GM19455 (cell line): ENCODE data around the gene ADTRP.
"Not testable (repeated sequence)": the region's sequence is repeated elsewhere in the genome, so short reads cannot be mapped to it uniquely, and the experiment has no call there.

Experiments
- ATAC-seq: cut with Tn5 transposase; IDR thresholded peaks from one replicate; pipeline ENCODE4 v1.9.1; 2021; ENCODE audit not compliant: unreplicated experiment

Gene ADTRP

DNA sequence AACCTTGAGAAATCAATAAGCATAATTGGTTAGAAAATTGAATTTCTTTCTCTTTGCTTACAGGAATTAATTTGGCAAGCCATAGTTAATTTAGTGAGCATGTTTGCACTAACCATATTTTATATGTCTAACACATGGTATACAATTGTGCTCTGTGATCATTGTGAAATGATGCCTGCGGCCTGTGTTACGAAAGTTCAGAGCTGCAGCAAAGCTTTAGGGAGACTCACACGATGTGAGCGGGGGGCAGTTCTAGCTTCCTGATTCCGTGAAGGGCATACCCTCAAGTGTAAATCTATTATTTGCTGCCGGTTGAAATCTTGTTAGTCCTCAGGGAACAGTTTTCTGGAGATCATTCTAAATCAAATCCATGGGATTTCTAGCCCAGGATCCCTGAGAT is 25.5 kb upstream of the ADTRP start:
- no peak for ATAC-seq

DNA sequence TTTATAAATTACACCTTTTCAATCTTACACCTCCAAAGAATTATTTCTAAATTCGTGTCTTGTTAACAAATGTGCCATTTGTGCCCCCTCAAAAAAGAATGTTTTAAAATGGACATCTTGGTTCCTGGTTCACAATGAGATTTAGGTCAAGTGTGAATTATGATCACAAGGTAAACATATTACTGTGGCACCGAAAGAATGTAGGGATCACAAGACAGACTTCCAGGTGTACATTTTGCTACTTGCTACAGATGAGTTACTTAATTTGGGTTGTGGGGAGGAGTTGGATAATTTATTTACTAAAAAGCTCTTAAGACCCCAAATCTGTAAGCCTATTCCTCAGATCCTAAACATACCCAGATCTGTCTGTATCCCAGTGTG is 25.0 kb upstream of the ADTRP start:
- no peak for ATAC-seq

DNA sequence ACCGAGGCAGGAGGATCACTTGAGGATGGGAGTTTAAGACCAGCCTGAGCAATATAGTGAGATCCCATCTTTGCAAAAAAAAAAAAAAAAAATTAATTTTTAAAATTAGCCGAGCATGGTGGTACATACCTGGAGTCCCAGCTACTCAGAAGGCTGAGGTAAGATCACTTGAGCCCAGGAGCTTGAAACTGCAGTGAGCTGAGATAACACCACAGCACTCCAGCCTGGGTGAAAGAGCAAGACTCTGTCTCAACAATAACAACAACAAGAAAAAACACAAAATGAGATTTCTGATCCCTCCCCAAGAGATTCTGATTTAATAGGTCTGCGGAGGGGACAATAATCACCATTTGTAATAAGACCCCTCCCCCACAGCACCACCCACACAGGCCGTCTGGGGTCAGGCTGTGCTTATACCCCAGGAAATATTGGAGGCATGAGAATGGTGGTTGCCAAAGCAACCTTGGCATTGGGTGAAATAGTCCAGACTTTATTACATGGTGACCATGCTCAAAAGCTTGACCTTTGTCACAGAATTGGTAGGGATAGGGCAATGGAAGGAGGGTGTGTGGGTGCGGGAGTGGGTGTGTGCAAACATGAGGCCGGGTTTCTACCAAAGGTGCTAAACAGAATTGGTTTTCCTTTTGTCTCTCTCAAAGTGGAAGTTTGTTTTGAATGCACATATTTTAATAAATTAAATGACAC is 24.4 kb upstream of the ADTRP start:
- no peak for ATAC-seq

DNA sequence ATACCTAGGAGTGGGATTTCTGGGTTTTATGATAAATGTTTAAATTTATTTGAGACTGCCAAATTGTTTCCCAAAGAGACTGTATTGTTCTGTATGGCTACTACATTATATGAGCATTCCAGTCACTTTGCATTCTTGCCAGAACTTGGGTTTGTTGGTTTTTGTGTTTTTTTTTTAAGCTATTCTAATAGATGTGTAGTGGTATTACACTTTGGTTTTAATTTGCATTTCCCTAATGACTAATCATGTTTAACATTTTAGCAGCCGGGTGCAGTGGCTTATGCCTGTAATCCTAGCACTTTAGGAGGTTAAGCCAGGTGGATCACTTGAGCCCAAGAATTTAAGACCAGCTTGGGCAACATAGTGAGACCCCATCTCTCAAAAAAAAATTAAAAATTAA is 21.9 kb upstream of the ADTRP start:
- not testable (repeated sequence) for ATAC-seq

DNA sequence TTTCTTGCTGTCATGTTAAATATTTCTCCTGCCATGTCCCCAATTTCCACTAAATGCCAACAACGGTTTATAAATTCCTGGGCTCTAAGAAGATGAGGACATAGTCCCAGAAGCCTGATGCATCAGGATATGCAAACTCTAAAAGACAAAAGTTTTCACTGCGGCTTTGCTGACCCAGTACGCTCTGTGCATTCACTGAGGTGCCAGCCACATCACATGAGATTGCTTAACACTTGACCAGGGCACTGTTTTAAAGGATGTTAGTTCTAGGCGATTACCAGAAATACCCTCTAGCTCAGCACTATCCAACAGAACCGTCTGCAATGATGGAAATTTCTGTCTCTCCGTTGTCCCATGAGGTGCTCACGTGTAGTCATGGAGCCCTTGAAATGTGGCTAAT is 19.9 kb upstream of the ADTRP start:
- ATAC-seq: no peak

DNA sequence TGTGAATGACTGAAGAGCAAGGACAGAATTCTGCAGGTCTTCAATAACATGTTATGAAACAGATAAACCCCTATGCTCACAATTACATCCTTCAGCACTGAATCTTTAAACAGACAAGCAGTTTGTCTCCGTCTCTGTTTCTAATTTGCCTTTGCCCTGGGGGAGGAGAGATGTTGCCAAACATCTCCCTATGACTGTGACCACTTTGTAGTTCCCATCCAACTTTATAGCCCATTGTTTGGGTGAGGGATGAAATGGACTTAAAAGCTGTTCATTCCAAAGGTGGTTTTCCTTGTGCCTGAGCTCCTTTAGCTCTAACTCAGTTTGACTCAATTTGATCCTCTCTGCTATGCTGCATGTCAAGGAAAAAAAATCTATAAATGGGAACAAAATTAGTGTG is 19.5 kb upstream of the ADTRP start:
- ATAC-seq: no peak

DNA sequence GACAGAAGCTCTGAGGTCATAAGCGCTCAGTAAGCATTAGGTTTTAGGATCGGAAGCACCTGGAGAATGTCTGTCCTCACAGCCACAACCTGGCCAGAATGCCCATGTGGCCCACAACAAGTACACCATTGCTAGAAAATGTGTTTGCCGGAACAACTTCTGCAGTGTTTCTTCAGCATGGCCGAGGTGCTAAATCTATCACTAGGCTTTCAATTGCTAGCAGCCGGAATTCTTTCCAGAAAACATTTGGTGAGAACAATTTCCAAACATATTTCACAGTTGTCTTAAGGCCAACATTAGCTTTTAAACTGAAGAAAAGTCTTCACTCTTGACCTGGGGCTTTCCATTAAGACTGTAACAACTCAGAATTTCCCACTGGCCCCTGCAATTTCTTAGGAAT is 18.2 kb upstream of the ADTRP start:
- ATAC-seq: no peak

DNA sequence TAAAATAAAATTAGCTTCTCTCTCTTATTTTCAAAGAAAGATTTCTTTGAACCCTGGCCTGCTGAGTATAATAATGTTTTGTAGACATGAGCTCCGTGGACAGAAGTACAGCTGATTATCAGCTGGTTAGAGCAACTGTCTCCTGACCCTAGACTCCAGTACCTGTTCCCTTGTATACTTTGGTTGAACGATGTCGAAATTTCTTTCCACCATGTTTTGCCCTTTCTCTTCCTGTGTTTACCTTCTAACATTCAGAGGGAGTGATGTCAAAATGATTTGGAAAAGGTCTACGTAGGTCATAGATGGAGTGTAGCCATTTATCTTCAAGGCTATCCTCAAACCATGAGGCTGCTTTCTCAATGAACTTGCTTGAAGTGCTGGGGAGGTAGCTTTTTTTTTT is 16.8 kb upstream of the ADTRP start:
- ATAC-seq: no peak

DNA sequence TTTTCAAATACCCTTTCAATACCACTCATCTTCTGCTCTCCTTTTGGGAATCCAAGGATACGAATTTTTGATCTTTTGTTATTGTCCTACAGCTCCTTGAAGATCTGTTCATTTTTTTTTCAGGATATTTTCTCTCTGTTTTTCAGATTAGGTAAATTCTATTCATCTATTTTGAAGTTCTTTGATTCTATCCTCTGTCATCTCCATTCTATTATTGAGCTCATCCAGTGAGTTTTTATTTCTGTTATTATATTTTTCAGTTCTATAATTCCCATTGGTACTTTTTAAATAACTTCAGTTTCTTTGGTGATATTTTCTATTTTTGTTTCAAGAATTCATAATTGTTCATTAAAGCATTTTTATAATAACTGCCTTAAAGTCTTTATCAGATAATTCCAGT is 14.7 kb upstream of the ADTRP start:
- no peak for ATAC-seq

DNA sequence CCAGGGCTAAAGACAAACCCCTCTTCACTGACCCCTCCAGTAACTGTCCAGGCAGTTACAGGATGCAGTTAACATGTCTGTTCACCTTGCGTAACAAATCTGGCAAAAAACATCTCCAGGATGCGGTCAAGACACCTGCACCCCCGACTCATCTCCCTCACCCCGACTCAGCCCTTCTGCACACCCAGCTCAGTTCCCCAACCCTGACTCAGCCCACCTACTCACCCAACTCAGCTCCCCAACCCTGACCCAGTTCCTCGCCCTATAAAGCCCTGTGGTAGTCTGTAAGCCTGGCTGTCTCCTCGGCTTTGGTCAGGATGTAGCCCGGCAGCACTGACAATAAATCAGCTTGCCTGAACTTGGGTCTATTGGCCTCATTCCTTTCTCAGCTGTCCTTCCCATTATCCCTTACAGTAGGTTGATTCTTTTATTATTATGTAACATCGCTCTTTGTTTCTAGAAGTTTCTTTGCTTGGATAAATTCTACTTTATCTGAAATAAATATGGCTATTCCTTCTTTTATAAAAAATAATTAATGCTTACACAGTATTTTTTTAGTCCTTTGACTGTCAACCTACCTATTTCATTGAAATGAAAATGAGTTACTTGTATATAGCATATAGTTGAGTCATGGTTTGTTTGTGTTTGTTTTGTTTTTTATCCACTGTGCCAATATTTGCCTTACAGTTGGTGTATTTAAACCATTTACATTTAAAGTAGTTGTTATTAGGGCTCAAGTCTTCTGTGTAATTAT is 12.9 kb upstream of the ADTRP start:
- no peak for ATAC-seq

DNA sequence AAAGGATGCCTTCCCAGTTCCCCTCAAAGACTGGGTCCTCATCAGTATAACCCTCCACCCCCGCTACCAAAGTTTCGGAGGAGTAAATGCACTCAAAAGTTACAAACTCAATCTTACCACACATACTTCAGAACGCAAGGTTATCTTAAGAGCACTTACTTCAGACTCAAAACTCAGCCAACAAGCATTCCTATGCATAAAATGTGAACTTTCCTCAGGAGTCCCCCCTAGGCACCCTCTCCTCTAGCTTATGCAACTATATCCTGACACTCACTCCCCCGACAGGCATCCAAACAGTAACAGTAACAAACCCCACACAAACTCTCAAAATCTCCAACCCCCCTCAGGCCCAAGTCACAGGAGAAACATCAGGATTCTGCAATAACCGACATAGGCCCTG is 11.1 kb upstream of the ADTRP start:
- no peak for ATAC-seq

DNA sequence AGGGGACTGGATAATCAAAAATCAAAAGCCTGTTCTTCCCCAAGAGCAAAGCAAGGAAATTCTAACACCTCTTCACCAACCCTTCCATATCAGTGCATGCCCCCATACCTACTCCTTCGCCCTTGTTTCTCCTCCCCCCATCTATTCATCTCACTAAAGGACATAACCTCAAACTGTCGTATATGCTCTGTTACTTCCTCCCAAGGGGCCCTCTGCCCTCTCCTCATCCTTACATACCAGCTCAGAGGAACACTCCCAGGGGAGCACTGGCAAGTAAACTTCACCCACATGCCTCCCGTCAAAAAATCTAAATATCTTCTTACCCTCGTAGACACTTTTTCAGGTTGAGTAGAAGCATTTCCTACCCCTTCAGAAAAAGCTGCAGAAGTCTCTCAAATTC is 9.4 kb upstream of the ADTRP start:
- no peak for ATAC-seq

DNA sequence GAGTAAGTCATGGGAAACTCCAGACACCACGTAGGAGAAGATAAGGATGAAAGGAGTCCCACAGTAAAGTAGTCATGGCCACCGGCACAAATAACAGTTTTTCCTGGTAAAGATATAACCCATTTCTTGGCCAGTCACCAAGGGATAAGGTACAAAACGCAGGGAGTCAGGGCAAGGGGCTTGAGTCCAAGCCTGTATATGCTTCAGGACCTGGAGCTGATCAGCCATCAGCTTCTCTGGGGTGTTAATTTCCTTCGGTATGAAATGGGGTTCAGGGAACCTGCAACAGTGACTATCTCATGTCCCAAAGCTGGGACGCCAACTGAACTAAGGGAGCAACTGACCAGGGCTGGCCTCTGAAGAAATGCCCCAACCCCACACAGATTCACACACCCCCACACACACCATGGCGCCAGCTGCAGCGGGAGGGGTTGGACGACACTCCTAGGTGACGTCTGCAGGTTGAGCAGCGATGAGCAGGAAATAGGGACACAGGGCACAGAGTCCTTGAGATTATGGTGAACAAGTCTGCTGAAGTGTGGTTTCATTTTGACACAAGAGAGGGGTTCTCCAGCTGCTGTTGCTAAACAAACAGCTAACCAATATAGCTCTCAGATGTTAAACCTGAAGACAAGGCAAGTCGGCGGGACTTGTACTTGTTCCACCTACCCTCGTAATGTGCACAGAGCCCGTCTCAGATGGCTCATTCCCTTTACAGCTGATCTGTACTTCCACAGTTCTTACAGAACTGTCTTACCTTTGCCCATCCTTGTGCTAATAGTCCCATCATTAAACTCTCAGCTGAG is 7.4 kb upstream of the ADTRP start:
- ATAC-seq: peak; percentile 91

DNA sequence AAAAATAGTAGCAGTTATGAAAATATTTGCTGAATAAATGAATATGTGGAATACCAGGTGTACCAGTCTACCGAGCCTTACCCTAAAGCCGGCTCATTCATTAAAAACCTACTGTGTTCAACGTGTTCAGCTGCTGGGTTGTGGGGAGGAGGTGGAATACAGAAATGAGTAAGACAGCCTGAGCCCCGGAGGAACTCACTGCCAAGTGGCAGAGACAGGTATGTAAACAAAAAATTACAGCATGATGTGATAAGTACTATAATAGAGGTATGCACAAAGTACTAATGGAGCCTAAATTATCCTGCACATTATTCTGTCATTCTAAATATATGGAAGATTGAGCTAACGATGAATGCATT is 6.8 kb upstream of the ADTRP start:
- ATAC-seq: peak; percentile 60

DNA sequence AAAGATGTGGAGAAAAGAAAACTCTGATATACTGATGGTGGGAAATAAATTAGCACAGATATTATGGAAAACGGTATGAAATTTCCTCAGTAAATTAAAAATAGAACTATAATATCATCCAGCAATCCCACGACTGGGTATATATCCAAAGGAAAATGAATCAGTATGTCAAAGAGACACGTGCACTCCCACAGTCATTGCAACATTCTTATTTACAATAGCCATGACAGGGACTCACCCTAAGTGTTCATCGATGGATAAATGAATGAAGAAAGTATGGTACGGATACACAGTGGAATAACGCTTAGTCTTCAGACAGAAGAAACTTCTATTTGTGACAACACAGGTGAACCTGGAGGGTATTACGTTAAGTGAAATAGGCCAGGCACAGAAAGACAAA is 5.7 kb upstream of the ADTRP start:
- ATAC-seq: no peak

DNA sequence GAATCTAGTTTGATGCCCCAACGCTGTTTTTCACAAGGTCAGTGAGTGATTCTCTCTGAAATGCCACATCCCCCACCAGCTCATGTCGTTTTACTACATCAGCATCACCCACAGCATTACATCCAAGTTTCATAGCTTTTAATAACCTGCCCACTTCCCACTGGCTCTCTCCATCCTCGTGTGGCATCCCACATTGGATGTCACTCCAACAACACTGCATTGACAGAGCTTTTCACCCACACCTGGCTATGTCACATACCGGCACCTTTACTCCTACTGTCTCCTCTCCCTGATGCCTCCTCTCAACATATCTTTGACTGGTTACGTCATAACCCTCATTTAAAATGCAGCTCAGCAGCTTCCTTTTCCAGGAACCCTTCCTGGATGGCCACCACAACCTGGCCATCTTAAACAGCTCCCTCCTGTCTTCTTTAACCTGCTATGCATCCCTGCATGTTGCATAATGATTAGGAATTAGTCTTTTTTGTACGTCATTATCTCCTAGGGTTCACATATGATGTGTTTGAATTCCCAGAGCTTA is 5.0 kb upstream of the ADTRP start:
- ATAC-seq: no peak

DNA sequence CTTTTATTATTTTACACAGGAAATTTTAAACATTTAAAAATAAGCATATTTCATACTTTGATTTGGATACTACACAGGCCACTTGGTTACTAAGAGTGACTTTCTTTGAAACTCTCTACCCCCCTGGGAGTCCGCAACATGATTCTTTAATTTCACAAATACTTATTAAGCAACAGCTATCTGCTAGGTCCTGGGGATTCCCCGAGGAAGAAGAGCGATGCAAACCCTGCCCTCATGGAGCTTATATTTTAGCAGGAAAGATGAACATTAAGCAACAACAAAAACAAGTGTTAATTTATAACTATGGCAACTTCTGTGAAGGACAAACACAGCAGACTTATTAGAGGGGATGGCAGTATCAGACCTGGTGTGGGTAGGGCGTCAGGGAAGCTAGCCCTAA is 3.9 kb upstream of the ADTRP start:
- ATAC-seq: no peak

DNA sequence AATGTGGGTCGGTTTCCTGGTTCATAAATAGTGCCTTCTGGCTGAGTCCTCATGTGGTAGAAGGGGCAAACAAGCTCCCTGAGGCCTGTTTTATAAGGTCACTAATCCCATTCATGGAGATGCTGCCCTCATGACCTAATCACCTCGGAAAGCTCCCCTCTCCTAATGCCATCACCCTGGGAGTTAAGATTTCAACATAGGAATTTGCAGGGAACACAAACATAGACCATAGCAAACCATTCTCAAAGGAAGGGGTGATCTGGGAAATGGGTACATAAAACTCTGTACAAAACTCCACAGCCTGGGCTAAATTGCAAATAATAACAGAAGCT is 1.5 kb upstream of the ADTRP start:
- no peak for ATAC-seq

DNA sequence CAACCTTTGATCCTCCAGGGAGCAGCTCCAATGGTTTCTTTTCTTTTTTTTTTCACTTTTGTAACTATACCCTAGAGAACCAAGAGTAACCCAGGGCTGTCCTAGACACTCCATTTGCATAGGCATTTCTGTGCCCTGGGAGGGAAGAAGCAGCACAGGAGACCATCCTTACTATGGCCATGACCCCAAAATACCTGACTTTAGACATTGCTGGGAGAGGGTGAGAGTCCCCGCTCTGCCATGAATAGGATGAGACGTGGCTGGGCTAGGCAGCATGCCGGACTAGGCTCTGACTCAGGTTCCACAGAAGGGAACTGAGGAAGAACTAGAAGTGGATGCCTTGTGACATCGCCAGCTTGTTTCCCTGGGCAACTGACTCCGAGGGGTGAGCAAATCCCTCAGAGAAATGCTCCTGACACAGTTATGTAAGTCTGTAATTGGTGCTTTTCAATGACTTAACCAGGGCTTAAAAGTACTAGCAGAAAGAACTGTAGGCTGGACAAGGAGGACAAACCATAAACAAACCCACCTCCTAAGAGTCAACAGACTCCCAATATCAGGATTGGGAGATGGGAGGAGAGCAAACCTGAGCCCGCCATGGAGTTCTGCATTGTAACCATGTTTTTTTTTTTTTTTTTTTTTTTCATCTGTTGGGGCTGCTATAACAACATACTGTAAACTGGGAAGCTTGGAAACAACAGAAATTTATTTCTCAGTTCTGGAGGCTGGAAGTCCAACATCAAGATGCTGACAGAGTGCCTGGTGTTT is 910 bp upstream of the ADTRP start:
- ATAC-seq: no peak

DNA sequence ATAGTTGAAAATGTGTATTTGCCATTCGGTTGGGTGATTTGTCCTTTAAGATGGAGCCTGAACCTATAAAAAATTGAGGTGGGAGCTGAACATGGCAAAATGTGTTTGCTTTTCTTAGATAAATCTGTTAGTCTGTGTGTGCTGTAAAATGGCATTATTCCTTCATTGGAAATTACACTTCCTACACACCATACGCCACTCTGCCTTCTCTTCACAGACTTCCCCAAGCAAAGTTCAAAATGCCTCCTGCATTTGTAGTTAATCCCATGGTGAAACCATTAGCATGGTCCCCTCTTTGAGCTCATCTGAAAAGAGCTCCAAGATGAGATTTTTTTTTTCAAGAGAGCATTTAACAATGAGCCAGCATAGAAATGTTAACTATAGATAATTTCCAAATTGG is 567 bp downstream of the ADTRP start:
- no peak for ATAC-seq

DNA sequence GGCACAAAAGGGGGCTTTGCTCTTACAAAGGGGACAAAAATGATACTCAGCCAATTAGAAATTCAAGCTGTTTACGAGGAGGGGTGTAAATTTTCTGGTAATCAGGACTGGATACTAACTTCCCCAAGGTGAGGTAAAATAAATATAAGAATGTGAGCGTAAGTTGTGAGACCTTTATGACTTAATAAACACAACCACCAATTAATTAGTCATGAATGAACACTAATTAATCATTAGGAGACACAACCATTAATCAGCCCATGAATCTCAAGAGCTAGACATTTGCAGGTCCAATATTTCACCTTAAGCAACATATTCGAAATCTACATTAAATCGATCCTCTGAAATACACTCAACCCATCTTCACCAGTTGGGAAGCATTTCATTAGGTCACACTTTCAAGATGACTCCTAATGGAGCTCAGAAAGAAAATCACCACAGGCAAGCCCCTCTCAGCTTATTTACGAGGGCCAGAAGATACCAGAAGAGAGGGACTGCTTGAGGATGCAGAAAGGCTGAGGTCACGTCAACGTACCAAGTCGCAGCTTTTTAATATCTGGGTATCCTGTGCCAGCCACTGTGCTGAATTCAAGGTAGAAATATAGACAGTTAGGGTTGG is 2.7 kb downstream of the ADTRP start:
- ATAC-seq: no peak
